Putamen (tissue), 1 donor: ENCODE measurements around the gene GRM1.
A peak's percentile ranks its signal among the peaks of the same experiment; 100 is the strongest.

Experiments used
- DNase-seq: peaks from one replicate; pipeline ENCODE4 v3.0.0-alpha.2; 2016; ENCODE audit warnings: low spot score

Gene GRM1

GRCh38 chr6:146369866-146370265 lies 341.0 kb downstream of the GRM1 start:
- no peak for DNase-seq

DNA sequence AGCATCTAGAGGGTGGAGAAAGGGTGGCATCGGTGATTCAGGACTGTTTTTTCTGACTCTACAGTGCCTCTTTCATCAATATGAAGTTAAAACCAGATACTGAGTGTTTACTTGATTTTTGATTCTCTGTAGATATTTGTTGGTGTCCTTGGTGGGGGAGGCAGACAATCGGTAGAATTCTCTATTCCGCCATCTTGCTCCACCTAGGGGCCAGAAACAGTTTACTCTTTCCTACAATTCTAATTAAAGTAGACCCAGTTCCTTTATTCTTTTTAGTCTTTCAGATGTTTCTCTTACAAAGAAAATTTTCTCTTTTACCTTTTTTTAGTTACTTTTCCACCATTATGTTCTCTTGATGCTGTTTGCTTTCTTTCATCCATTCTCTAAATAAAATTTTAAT lies 352.6 kb downstream of the GRM1 start:
- no peak for DNase-seq

DNA sequence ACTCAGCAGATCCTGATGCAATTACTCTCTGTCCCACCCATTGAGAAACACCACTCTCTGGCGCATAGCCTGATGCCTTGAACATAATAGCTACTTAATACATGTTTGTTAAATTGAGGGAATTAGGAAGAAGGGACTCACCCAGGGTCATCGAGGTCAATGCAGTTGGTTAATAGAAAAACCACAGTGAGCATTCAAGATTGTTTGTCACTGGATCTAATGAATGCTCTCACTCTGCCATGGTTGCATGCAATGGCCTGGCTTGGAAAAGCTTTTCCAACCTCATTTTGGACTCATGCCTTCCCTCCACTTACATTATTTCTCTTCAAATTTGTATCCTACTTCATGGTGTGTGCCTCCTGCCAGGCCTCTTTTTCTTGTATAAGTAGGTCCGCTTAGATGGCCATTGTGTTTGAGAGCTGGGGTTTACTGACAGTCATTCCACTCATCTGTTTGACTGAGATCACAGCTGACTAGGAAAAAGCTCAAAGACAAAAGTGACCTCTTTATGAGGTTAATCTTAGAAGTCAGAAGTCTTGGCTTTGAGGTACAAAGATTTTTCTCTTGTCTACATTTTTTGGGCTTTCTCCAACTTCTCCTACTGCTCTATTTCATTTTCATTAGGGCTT lies 360.0 kb downstream of the GRM1 start:
- no peak for DNase-seq

- DNase-seq: peak; percentile 39
Observed at GRCh38 chr6:146389740-146390139, 360.9 kb downstream of the GRM1 start.

- no peak for DNase-seq
Observed at GRCh38 chr6:146397638-146398037, 368.8 kb downstream of the GRM1 start.

GRCh38 chr6:146402476-146402875 lies 373.6 kb downstream of the GRM1 start:
- DNase-seq: no peak

DNA sequence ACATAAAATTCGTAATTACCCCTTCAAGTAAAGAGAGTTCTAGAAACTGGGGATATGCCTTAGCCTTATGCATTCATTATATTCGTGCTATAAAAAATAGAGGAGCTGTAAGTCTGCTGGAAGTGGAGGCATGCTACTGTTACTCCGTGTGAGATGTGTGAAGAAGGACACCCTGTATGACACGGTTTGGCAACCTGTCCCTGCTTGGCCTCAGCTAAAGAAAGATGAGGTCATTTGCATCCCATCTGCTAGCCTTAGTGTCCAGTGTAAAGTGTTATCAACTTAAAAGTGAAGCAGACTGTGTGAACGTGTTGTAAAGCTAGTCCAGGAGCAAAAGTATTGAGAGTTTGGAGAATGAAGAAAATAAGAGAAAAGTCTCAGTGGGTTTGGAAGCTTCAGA lies 379.7 kb downstream of the GRM1 start:
- no peak for DNase-seq

GRCh38 chr6:146410851-146411595 lies 382.2 kb downstream of the GRM1 start:
- no peak for DNase-seq

- no peak for DNase-seq
Observed at GRCh38 chr6:146419576-146419975, 390.7 kb downstream of the GRM1 start.

GRCh38 chr6:146420255-146420654 lies 391.4 kb downstream of the GRM1 start:
- no peak for DNase-seq

DNA sequence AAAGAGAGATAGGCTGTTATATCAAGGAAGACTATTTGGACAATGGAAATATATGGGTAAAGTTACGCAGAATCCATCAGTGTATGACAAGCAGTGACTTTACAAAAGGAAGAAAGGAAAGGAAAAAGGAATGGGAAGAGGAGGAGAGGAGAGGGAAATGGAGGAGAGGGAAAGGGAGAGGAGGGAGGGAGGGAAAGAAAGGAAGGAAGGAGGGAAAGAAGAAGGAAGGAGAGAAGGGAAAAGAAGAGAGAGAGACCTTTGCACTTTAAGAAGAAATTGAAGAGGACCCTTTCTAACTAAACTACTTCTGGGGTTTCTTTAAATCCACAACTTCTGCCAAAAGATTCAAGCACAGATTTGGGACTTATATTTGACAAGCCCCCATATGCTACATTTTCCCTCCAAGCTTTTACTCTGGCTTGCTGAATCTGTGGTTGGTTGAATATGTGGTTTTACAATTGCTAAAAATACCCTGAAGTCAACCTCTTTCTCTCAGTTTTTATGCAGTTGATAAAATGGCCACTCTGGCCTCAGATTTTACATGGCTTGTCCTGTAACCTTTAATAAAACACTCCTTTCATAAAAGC lies 394.0 kb downstream of the GRM1 start:
- no peak for DNase-seq

GRCh38 chr6:146423452-146423851 lies 394.6 kb downstream of the GRM1 start:
- no peak for DNase-seq

DNA sequence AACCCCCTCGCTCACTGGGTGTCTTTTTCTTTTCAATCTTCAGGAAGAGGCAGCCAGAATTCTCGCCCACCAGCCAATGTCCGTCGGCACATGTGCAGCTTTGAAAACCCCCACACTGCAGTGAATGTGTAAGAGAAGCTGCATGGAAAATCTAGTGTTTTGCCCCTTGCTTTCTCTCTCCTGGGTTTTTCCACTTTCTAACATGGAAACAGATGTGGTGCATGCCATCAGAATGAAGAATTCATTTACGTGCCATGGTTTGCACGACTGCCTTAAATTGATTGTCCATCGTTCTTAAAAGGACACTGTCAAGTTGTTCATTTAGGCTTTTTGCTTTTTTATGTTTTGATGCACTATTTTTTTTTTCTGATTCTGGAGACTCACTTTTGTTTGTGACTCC lies 397.7 kb downstream of the GRM1 start:
- no peak for DNase-seq

- DNase-seq: peak; percentile 13
Observed at GRCh38 chr6:146429831-146430230, 401.0 kb downstream of the GRM1 start.

GRCh38 chr6:146433881-146434731 lies 405.2 kb downstream of the GRM1 start:
- no peak for DNase-seq

GRCh38 chr6:146434732-146435390 lies 406.0 kb downstream of the GRM1 start:
- no peak for DNase-seq

- DNase-seq: no peak
Observed at GRCh38 chr6:146441907-146442306, 413.0 kb downstream of the GRM1 start.

- DNase-seq: no peak
Observed at GRCh38 chr6:146444189-146444588, 415.3 kb downstream of the GRM1 start.

DNA sequence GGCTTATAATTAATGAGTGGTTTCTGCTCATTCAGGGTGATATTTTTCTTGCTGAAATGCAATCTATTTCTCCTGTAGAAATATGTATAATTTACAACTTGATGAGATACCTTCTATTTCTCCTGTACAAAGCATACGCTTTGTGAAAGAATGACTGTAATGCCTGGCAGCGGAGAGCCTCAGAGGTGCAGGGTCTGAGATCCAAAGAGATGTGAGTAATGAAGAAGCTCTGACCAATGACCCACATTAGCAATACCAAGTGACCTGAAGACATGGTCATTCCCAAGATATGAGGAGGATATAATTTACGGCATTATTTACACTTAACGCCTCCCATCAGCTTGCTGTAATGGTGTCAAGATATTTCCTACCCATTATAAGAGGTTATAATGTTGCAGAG lies 416.4 kb downstream of the GRM1 start:
- DNase-seq: no peak

DNA sequence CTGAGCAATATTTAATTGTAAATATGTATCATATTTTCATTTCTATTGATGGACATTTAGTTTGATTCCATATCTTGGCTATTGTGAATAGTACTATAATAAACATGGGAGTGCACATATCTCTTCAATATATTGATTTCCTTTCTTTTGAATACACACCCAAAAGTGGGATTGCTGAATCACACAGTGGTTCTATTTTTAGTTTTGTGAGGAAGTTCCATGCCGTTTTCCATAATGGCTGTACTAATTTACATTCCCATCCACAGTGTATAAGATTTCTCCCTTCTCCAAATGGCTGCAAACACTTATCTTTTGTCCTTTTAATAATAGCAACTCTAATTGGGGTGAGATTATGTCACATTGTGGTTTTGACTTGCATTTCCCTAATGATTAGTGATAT lies 428.0 kb downstream of the GRM1 start:
- DNase-seq: no peak

DNA sequence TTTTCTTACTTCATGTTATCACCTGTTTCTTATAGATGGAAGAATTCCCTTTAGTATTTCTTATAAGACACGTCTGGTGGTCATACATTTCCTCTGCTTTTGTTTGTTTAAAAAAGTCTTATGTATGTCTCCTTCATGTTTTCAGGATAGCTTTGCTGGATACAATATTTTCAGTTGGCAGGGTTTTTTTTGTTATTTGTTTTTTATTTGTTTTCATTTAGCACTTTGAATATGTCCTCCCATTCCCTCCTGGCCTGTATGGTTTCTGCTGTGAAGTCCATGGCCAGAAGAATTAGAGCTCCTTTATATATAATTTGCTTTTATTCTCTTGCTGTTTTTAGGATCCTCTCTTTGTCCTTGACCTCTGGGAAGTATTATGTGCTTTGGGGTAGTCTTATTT lies 432.1 kb downstream of the GRM1 start:
- DNase-seq: no peak
